Myocyte (in vitro differentiated cells): Measurements from ENCODE around the gene CRACR2A. TPM values are rescaled to one million over a fixed set of nuclear protein-coding genes. Genes with fewer than 3 reads are reported as not detected.

ENCODE experiments used
- DNase-seq: peaks from one replicate; pipeline ENCODE4 v3.0.0-alpha.2; 2012; ENCODE audit warnings: low read depth
- total RNA-seq: library from RNA; depleted of rRNA; stranded (reverse); fragments of >200 nt; gene quantifications from 2 replicates; pipeline ENCODE4 v1.2.3, GENCODE V29; 2014

CRACR2A gene
- total RNA-seq, 1 donor from 2014 or later: 2.5 TPM

DNA sequence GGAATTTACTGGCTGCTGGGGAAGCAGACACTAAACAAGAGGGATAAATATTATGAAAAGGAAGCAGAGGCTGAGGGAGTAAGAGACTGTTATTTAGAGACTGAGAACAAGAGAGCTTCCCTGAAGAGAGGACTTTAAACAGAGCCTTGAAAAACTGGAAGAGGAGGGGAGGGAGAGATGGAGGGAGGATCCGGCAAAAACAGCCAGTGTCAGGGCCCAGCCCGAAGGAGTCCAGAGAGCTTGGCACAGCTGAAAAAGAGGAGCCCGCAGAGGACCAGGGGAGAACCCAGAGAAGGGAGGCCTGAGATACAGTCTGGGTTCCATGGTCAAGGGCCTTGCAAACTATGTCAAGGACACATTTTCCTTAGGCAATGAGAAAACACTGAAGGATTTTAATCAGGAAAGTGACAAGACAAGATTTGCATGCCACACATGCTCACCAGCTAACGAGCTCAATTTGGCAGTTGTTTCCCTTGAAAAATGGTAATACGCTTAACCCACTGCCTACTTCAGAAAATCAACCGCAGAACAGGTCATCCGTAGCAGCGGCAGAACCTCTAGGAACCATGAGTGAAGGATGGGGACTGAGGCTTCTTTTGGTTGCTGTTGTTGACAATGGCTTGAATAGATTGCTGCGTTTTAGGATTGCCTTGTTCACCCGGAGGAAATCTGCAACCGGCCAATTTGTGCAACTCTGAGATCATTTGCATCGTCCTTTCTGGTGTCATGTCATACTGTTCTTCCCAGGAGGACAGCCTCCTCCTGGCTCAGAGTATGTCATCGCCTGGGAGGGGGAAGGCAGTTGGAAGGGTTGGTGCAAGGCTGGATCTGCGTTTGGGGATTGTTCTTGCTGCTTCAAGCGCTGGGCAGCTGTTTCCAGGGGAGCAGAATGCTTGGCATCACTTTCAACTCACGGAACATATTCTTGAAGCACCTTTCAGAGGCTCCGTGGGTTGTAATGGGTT, 153.7 kb downstream of the CRACR2A start:
- DNase-seq: no peak

DNA sequence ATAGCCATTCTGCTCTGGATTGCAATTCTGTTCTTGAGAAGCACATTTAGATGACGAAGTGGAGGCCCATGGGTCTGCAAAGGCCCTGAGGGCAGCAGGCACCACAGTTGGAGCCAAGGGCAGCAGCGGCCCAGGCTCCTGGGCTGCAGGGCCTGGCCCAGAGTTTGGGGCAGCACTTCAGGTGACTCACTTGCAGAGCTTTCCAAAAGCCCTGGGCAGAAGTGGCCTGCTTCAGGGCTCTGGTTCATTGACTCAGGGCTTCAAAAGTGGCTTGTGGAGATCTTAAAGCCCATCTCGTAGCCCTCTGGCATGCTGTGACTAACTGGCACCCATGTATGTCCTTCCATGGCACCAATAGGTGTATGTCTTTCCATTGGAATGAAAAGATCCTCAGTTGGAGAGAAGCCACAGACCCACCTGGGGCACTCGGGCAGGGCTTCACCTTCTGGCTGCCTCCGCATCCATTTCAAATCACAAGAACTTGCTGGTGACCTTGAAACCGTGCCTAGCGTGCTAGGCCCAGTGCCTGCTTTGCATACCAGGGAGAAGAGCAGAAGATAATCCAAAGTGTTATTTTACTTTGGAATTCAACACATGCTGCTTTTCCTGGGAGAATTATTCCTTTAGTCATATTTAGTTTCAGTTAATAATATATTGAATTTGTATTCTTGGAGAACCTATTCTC, 155.2 kb downstream of the CRACR2A start:
- DNase-seq: no peak

DNA sequence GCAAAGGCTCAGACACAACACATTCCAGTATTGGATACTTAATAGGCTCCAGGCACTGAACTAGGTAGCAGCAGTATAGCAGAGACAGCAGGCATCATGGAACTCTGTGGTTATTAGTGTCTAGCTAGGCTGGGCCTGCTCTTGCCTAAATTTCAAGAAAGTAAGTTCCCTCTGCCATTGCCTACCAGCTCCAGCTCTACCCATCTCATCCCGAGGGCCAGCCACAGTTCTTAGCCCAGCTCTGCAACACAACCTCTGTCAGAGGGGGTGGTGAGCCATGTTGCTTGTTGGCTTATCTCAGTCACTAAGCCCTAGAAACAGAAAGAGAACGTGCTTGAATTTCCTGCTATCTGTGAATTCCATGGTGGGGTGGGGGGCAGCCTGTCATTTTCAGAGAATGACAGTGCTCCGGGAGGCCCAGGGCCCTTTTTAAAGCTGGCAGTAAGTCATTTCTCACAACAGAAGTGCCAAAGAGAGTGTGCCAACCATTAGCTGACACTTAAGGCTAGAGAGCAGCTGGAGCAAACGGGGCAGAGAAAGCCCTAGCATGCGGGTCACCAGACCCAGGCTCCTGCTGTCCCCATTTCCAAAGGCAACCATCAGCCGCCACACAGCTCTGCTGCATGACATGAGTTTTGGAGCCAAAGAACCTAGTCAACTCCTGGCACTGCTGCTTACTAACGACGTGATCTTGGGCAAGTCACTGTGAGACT, 156.1 kb downstream of the CRACR2A start:
- DNase-seq: no peak

DNA sequence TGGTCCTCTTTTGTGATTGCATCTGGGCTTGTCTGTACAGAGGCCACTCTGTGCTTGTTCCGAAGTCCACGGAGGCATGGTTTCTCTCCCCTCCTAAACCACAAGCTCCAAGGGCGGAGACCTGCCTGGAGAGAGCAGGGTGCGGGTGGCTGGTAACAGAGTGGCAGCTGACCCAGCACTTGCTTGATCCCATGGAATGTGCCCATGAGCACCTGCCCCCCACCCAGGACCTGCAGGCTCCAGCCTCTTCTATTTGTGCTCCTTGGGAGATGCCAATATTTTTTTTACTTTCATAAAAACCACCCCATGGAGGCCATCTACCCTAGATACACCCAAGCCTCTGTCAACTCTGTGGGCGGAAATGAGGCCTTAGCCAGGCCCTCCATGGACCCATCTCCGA, 157.2 kb downstream of the CRACR2A start:
- DNase-seq: no peak

DNA sequence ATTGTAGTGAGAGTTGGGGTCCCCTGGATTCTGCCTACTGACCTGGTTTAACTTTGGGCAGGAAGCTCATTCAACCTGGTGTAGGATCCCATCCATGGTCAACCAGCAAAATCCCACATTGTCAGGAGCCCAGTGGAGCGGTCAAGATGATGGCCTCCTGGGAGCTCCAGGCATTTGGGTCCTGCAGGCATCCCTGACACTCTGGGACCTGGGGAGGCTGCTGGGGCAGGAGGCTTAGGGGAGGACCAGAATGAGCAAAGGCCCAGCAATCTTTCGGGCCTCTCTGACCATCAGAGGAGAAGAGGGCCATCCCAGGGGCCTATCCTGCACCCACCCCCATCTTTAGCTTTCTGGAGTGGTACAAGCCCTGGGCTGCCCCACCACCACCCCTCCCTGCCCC, 157.9 kb downstream of the CRACR2A start:
- DNase-seq: no peak

DNA sequence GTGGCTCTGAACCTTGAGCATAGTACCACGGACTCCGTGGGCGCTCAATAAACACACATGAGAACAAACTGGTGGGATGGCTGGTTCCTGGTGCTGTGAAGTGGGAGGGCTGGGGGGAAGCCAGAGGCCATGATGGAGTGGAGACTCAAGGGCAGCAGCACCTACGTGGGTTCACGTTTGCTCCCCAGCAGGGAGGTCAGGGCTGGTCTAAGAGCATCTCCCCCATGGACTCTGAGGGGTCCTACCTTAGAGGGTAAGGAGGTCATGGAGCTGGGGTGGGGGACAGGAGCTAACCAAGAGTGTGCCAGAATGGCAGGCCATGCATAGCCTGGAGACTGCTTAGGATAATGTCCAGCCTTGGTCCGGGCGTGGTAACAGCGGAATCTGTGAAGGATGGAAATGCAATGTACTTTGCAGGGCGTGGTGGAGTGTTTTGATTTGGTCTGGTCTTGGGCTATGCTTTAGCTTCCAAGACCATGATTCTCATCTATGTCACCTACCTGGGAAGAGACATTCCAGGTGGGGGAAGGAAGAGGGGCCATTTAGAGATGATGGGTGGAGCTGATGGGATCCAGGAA, 158.9 kb downstream of the CRACR2A start:
- DNase-seq: no peak

DNA sequence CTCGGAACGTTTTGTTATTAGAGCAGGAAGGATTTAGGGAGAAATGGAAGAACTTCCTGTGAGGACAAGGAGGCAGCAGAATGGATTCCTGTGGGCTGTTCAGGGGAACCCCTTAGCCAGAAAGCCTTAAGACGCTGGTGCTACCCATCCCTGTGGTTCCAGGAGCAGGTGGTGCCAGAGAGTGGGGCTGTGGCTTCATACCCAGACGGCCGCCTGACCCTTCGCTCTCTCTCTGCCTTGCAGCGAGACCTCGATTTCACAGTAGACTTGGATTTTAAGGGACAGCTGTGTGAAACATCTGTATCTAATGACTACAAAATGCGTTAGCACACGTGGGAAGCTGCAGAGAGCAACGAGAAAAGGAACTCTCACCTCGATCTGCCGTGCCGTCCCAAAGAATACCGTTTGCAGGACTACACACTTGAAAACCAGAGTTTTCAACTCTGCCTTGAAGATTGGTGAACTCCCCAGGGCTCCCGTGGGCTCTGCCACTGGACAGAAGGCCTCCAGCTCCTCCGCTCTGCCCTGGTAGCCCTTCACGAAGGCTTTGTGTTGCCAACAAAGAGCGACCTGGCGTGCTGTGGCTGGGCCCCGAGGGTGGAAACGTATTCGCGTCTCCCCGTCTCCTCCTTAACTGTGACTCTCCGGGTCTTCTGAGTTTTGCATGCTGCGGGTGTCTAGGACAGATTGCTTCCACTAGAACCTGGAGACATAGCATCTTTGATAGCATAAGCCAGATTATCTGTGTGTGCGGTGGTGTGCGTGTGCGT, 159.9 kb downstream of the CRACR2A start:
- DNase-seq: no peak

DNA sequence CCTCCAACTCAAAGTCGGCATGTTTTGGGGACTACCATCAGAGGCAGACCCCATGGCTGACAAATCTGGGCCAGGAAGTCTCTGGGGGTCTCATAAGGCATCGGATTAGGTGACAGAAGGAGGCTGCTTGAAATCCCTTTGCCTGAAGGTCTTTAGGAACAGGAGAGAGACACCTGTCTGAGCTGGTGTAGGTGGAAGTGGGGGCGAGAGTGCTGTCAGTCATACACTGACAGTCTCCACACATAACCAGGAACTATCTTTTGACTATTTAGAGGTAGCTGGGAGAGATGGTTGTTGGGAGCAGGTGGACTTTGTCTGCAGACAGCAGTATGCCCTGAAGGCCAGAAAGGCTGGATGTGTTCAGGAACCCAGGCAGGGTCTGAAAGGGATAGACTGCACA, 163.2 kb downstream of the CRACR2A start:
- no peak for DNase-seq

DNA sequence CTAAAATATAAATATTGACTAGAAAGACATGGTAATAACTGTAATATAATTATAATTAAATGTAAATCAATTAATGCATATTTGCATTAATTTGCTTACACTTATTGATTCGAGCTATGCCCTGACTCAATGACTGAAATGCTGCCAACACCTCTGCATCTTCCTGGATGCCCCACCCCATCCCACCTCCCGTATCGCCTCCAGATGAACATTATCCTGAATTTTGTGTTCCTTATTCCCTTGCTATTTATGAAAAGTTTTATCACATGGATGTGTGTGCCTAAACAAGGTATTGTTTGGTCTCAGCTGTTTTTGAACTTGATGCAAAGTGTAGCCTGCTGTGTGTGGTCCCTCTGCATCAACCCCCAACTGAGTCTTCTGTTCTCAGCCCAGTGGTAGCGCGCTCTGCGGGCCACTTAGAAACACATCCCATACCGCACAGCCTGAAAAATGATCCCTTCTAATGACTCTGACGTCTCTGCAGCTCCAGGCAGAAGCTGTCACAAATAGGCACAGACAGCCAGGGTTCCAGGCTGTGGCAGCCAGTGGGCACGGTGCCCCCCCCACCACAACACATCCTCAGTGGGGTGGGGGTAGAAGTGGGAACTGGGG, 165.4 kb downstream of the CRACR2A start:
- no peak for DNase-seq

DNA sequence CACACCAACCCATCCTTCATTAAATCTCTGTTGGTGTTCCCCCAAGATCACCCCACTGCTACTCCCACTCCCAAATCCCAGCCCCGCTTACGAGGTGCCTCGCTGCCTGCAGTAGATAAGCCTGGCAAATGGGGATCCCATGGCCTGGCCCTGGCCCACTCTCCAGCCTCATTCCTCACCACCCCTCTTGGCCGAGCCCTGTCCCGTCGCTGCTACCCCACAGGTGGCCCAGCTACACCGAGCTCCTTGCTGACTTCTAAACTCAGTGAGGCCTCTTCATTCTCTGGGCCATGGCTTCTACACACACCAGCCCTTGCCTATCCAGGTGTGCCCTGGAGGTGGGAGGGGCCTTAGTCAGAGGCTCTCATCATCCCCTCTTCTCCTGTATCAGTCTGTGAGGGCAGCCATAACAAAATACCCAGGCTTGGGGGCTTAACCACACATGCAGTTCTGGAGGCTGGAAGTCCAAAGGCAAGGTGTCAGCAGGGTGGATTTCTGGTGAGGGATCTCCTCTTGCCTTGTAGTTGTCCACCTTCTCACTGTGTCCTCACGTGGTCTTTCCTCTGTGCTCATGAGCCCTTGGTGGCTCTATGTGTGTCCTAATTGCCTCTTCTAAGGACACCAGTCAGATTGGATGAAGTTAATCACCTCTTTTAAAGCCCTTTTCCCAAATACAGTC, 169.1 kb downstream of the CRACR2A start:
- no peak for DNase-seq

DNA sequence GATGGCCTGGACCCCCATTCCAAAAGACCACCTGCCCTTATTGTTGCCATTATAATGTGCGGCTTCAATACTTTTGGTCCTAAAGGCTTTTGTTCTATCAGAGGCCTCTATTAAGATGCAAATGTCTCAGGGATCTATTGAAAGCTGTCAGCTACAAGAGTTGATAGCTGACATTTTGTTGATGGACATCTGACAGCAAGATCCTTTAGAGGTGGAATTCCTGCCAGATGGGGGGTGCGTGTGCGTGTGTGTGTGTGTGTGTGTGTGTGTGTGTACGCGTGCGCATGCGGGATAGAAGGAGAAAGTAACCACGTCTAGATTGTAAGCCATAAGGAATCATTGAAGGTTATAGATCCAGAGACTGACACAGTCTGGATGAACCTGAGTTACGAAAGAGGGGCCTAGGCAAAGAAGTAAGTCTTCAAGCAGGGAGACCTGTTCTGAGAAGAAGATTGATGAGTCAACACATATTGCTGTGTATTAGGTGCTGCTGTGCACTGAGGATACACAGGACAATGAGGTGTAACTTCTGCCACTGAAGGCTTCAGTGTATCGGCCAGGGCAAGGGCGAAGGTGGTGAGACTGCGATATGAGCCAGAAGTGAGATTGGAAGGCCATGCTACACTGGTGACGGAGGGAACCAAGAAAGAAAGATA, 172.7 kb downstream of the CRACR2A start:
- DNase-seq: no peak

DNA sequence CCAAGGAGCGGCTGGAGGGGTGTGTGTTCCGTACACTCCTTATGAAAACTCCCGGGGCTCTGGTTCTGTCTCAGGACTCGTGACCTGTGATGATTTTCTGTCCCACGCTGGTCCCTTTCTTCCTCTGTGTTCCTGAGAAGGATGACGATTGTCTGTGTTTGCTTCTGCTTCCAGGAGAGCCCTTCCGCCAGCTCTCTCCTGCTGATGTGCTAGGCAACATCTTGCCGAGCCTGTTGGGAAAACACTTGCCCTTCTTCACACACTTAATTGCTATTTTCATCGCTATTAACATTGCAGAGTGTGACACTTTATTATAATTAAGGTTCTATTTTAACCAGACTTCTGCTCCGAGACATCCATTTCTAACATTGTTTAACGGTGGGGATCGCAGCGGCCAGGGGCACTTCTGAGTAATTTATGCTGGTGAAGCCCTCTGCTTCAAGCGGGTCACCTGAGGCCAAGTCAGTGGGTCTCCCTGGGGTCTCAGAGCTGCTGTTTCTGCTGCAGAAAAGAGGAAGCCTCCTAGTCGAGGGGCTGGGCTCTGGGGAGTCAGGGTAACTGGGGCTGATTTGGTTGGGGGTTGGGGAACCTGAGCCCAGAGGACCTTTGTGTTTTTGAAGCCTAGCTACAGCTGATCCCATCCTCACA, 173.3 kb downstream of the CRACR2A start:
- no peak for DNase-seq

DNA sequence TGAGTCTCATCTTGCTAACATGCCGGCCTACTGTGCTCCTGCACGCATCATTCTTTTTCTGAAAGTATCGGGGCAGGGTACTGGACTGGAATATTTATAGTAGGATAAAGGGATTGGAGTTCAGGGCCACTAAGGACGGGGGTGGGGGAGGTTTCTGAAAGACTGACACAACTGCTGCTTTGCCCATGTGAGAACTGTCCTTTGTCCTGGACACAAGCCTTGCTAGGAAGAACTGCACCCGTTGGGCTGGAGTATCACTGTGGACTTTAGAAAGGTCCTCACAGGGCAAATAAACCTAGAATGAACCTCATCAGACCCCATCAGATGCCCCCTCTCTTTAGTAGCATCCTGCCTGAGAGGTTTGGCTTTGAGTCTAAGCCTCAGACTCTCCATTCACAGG, 174.4 kb downstream of the CRACR2A start:
- peak; percentile 5 for DNase-seq

DNA sequence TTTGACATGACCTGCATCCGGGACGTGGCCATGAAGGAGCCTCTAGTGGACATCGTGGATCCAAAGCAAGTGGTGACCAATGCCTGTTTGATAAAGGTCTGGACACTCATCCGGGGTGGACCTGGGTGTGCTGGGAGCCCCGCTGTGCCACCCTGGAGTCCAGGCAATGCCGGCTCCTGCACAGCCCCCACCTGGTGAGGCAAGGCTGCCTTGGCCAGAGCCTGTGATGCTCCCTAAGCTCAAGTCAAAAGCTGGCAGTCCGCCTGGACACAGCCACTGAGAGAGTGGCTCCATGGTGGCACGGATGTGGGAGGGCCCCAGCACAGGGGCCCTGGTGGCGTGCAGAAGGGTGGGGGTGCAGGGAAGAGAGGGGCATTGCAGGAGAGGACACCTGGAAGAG, 176.0 kb downstream of the CRACR2A start:
- no peak for DNase-seq

DNA sequence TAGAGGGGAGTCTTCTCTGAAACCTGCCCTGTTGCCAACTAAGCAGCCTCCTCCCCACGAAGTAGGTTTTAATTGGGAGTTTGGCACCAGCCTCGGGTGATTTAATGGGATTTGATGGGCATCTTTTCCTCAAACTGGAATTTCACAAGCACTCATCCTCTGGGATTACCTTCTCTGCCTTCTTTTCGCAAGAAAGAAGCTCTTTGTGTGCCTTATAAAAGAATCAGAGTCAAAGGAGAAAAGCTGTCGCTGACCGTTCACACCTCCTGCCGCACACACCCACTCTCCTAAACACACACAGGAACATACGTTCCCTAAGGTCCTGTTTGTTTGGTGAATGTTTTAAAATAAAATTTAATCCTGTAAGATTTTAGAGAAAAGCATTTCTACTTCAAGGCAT, 177.9 kb downstream of the CRACR2A start:
- DNase-seq: no peak

DNA sequence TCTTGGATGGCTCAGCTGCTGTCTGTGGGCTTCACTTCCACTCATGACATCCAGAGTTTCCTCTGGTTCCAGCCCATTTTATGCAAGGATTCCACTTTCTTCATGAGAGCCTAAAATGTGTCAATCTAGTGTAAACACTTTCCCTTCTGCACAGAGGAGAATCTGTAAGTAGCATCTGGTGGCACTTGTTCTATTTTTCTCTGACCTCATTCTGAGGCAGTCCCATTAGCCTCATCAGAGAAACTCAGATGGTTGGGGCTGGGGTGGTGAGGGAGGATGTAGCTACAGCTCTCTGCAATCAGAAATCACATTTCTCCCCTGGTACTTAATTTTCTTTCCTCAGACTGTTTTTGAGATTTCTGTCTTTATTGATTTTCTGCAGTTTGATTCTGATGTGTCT, 180.3 kb downstream of the CRACR2A start:
- DNase-seq: no peak

DNA sequence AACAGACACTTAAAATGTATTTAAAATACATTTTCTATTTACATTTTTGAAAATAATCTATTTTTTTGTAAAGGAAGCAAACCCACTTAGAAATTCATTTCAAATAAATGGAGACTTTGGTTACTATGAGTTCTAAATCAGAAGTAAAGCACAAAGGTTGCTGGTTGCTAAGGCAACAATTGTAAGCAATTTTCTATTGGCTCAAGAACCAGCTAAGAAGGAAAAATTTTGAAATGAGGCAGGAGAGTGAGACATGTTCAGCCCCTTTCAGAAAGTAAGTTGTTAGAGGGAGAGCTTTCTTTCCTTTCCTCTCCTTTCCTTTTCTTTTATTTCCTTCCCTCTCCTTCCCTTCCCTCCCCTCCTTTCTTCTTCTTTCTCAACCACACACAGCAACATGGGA, 181.2 kb downstream of the CRACR2A start:
- no peak for DNase-seq

DNA sequence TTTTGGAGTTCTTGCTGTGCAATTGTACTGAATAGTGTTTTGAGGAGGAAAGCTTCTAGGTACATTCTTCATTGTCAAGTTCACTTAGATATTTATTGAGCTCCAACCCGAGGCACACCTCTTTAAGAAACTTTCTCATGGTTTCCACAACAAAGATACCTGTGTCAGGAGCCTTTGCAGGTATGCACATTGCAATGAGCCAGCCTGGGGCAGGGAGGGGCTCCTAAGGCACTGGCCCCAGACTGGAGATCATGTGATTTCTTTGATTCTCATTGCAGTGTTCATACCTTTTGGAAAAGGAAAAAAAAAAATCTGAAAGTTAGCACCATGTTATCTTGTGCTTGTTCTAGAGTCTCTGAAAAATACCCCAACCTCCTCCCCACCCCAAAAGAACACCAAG, 181.6 kb downstream of the CRACR2A start:
- DNase-seq: no peak

DNA sequence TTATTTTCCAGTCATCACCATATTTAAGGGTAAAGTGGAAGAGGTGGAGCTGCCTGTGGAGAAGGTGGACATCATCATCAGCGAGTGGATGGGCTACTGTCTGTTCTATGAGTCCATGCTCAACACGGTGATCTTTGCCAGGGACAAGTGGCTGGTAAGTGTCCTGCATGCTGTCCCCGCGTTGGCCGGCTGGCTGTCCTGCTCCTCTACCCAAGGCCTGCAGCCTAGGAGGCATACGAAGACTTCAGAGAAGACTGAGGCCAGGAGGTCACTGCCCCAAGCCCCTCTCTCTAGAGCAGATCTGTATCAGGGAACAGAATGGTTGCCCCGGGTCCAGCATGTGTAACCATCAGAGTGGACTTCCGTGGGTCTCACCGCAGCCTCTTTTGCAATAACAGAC, 184.2 kb downstream of the CRACR2A start:
- no peak for DNase-seq
